Measurements from ENCODE around the gene RILPL1. TPM values are rescaled to one million over a fixed set of nuclear protein-coding genes. Genes with fewer than 3 reads are reported as not detected.

RILPL1 gene
- total and polyA plus RNA-seq, 10 of the 15 experiments (the other 5 are each of a cell fraction or from before 2014, with no cell fraction given): 0.05 to 0.61 (median 0.25) TPM

GRCh38 chr12:123543541-123543940 is 10.0 kb upstream of the RILPL1 start:
- in situ Hi-C loops (cut with MboI) (no loop called here), intact Hi-C loops (cut with micrococcal nuclease; ENCODE audit: unreplicated experiment) (no loop called here)
- ChIA-PET RAD21 (ENCODE audit: unreplicated experiment) (no interaction called here), POLR2A (interaction anchor here (0.6 kb wide), 1 partner anchor 61 kb away, joined by 3 read pairs; no protein-coding TSS in a partner anchor), SMC1A (ENCODE audit: uncharacterized antibody, unreplicated experiment) (no interaction called here), CTCF (no interaction called here)
- TF ChIP-seq GATAD2B (conservative IDR thresholded peaks at IDR 0.05; ENCODE audit: low read depth) (no peak), MYB (IDR thresholded peaks at IDR 0.05; ENCODE audit: borderline replicate concordance, low read depth, low read length) (no peak), NBN (IDR thresholded peaks at IDR 0.05) (no peak), CBFB (IDR thresholded peaks at IDR 0.05; ENCODE audit: low read depth) (no peak)
- TF ChIP-seq, protein P1, sequence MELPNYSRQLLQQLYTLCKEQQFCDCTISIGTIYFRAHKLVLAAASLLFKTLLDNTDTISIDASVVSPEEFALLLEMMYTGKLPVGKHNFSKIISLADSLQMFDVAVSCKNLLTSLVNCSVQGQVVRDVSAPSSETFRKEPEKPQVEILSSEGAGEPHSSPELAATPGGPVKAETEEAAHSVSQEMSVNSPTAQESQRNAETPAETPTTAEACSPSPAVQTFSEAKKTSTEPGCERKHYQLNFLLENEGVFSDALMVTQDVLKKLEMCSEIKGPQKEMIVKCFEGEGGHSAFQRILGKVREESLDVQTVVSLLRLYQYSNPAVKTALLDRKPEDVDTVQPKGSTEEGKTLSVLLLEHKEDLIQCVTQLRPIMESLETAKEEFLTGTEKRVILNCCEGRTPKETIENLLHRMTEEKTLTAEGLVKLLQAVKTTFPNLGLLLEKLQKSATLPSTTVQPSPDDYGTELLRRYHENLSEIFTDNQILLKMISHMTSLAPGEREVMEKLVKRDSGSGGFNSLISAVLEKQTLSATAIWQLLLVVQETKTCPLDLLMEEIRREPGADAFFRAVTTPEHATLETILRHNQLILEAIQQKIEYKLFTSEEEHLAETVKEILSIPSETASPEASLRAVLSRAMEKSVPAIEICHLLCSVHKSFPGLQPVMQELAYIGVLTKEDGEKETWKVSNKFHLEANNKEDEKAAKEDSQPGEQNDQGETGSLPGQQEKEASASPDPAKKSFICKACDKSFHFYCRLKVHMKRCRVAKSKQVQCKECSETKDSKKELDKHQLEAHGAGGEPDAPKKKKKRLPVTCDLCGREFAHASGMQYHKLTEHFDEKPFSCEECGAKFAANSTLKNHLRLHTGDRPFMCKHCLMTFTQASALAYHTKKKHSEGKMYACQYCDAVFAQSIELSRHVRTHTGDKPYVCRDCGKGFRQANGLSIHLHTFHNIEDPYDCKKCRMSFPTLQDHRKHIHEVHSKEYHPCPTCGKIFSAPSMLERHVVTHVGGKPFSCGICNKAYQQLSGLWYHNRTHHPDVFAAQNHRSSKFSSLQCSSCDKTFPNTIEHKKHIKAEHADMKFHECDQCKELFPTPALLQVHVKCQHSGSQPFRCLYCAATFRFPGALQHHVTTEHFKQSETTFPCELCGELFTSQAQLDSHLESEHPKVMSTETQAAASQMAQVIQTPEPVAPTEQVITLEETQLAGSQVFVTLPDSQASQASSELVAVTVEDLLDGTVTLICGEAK (IDR thresholded peaks at IDR 0.05; ENCODE audit: borderline replicate concordance): no peak
- H3K4me1 ChIP-seq (ENCODE audit: control insufficient read depth, insufficient read depth, low read length): no peaks in the 10 kb centered on the region
- no peaks in the 10 kb centered on the region for H3K9me3 ChIP-seq (replicated peaks; ENCODE audit: control insufficient read depth, insufficient read depth, low read length)
- no peaks in the 10 kb centered on the region for H3K27me3 ChIP-seq (replicated peaks in 1 of 2; ENCODE audit: control insufficient read depth in 2 of 2, insufficient read depth in 2 of 2, low read length in 1 of 2)
- H3K36me3 ChIP-seq (ENCODE audit: control insufficient read depth in 2 of 2, insufficient read depth in 2 of 2, low read length in 1 of 2): no peaks in the 10 kb centered on the region
- no peak overlapping the region for H3K9ac ChIP-seq (ENCODE audit: control insufficient read depth, insufficient read depth, low read length)
- no peaks in the 10 kb centered on the region for H4K20me1 ChIP-seq (ENCODE audit: control insufficient read depth, insufficient read depth)
- H3K4me2 ChIP-seq (ENCODE audit: control insufficient read depth, insufficient read depth): no peak overlapping the region
- no peak for ATAC-seq
- no peak for FAIRE-seq
- no peak overlapping the region for H2AFZ ChIP-seq (ENCODE audit: control insufficient read depth, low read depth, low read length)
- DNase-seq (ENCODE audit: low read depth, low spot score): no peak
- no peak overlapping the region for H3K27ac ChIP-seq (ENCODE audit: control insufficient read depth, insufficient read depth)
- H3K4me3 ChIP-seq: no peak overlapping the region
- no peaks in the 10 kb centered on the region for H3K79me2 ChIP-seq (ENCODE audit: control insufficient read depth, insufficient read depth, low read length)
- BruUV-seq (replicated peaks): no TSS peak
- 86% methylated on average over 4 of the region's 4 CpGs for WGBS (ENCODE audit: insufficient coverage, insufficient replicate concordance, low lambda C conversion rate, missing lambda C conversion rate)

Data from GM12878 (cell line).